ENCODE measurements around the gene KRAS. TPM values are rescaled to one million over a fixed set of nuclear protein-coding genes. Genes with fewer than 3 reads are reported as not detected.
"Not testable (repeated sequence)": the region's sequence is repeated elsewhere in the genome, so short reads cannot be mapped to it uniquely, and the experiment has no call there.

The KRAS gene
- total RNA-seq: 10 to 100 TPM; 12.2 to 18.4 (median 15.3) TPM
- 5.1 TPM for polyA plus RNA-seq
- long read RNA-seq, donor 1, full-length matches to known transcripts: 10 of 12 reads
- long read RNA-seq, donor 1, partial matches to known transcripts: 0 of 12 reads
- long read RNA-seq, donor 1, other reads (novel, unspliced or antisense): 2 of 12 reads
- long read RNA-seq, donor 2, full-length matches to known transcripts: 8 of 12 reads
- long read RNA-seq, donor 2, partial matches to known transcripts: 0 of 12 reads
- long read RNA-seq, donor 2, other reads (novel, unspliced or antisense): 4 of 12 reads
- long read RNA-seq, donor 3, full-length matches to known transcripts: 24 of 32 reads
- long read RNA-seq, donor 3, partial matches to known transcripts: 0 of 32 reads
- long read RNA-seq, donor 3, other reads (novel, unspliced or antisense): 8 of 32 reads
- long read RNA-seq, donor 4, full-length matches to known transcripts: 6 of 9 reads
- long read RNA-seq, donor 4, partial matches to known transcripts: 0 of 9 reads
- long read RNA-seq, donor 4, other reads (novel, unspliced or antisense): 3 of 9 reads

GRCh38 chr12:25250744-25251730 lies at the start of gene KRAS:
Gene KRAS, minus strand, starts transcription at chr12:25250929.
- Histone ChIP-seq H3K4me1 (ENCODE audit: control insufficient read depth, insufficient read depth, low read length) (no peaks in the 10 kb centered on the region), H3K27ac (ENCODE audit: low read length) (peak within 1 kb of the TSS; percentile 86), H3K9me3 (ENCODE audit: control insufficient read depth, low read length) (no peaks in the 10 kb centered on the region), H3K4me3 (ENCODE audit: low read length) (peak within 1 kb of the TSS; percentile 99), H3K27me3 (ENCODE audit: control insufficient read depth, insufficient read depth) (no peaks in the 10 kb centered on the region)
- under 1% methylated on average over 104 of the region's 105 CpGs for WGBS
- peak; percentile 98 to 99 (median 99) for DNase-seq
- peak; percentile 99 for ATAC-seq
- intact Hi-C loops (cut with DNase I): loop anchor here in 1 of 4 donors (5.0 kb wide), 1 partner anchor 131 kb away; no protein-coding TSS in a partner anchor

GRCh38 chr12:25296381-25296780 lies 45.7 kb upstream of the KRAS start:
- DNase-seq: no peak
- ATAC-seq: no peak
- Histone ChIP-seq H3K27ac (ENCODE audit: low read length) (no peak overlapping the region), H3K4me1 (ENCODE audit: control insufficient read depth, insufficient read depth, low read length) (no peaks in the 10 kb centered on the region), H3K4me3 (ENCODE audit: low read length) (no peak overlapping the region), H3K9me3 (ENCODE audit: control insufficient read depth, low read length) (no peaks in the 10 kb centered on the region), H3K27me3 (ENCODE audit: control insufficient read depth, insufficient read depth) (no peaks in the 10 kb centered on the region)
- intact Hi-C loops (cut with DNase I): no loop called here

GRCh38 chr12:25295361-25295760 lies 44.6 kb upstream of the KRAS start:
- intact Hi-C loops (cut with DNase I): no loop called here
- DNase-seq (no peak), ATAC-seq (no peak)
- H3K4me3 ChIP-seq (ENCODE audit: low read length): no peak overlapping the region
- no peaks in the 10 kb centered on the region for H3K9me3 ChIP-seq (ENCODE audit: control insufficient read depth, low read length)
- H3K27ac ChIP-seq (ENCODE audit: low read length): no peak overlapping the region
- no peaks in the 10 kb centered on the region for H3K27me3 ChIP-seq (ENCODE audit: control insufficient read depth, insufficient read depth)
- H3K4me1 ChIP-seq (ENCODE audit: control insufficient read depth, insufficient read depth, low read length): no peaks in the 10 kb centered on the region
- whole genome bisulfite sequencing: 84% methylated on average over 2 of the region's 2 CpGs

- intact Hi-C loops (cut with DNase I): no loop called here
- no peak overlapping the region for H3K27ac ChIP-seq (ENCODE audit: low read length)
- no peaks in the 10 kb centered on the region for H3K27me3 ChIP-seq (ENCODE audit: control insufficient read depth, insufficient read depth)
- no peak for ATAC-seq
- 93% methylated on average over 2 of the region's 2 CpGs for WGBS
- no peak overlapping the region for H3K4me3 ChIP-seq (ENCODE audit: low read length)
- no peaks in the 10 kb centered on the region for H3K9me3 ChIP-seq (ENCODE audit: control insufficient read depth, low read length)
- H3K4me1 ChIP-seq (ENCODE audit: control insufficient read depth, insufficient read depth, low read length): no peaks in the 10 kb centered on the region
- DNase-seq: no peak
Measured at GRCh38 chr12:25293653-25294052, 42.9 kb upstream of the KRAS start.

- intact Hi-C loops (cut with DNase I); H3K4me1 ChIP-seq (ENCODE audit: control insufficient read depth, insufficient read depth, low read length); H3K27ac ChIP-seq (ENCODE audit: low read length); H3K27me3 ChIP-seq (ENCODE audit: control insufficient read depth, insufficient read depth); H3K9me3 ChIP-seq (ENCODE audit: control insufficient read depth, low read length); DNase-seq; H3K4me3 ChIP-seq (ENCODE audit: low read length); ATAC-seq: not testable (repeated sequence)
- WGBS: 67% methylated on average over 5 of the region's 5 CpGs
Measured at GRCh38 chr12:25292810-25293221, 42.1 kb upstream of the KRAS start.

- no peak for ATAC-seq
- 77% methylated on average over 2 of the region's 2 CpGs for WGBS
- no peak overlapping the region for H3K27ac ChIP-seq (ENCODE audit: low read length)
Measured at GRCh38 chr12:25287610-25288009, 36.9 kb upstream of the KRAS start.

GRCh38 chr12:25286837-25287236 lies 36.1 kb upstream of the KRAS start:
- no peaks in the 10 kb centered on the region for H3K27me3 ChIP-seq (ENCODE audit: control insufficient read depth, insufficient read depth)
- no peaks in the 10 kb centered on the region for H3K4me1 ChIP-seq (ENCODE audit: control insufficient read depth, insufficient read depth, low read length)
- H3K27ac ChIP-seq (ENCODE audit: low read length): no peak overlapping the region
- H3K4me3 ChIP-seq (ENCODE audit: low read length): no peak overlapping the region
- DNase-seq (no peak), ATAC-seq (no peak)
- no peaks in the 10 kb centered on the region for H3K9me3 ChIP-seq (ENCODE audit: control insufficient read depth, low read length)
- intact Hi-C loops (cut with DNase I): no loop called here

More at GRCh38 chr12:25287610-25288009, 36.9 kb upstream of the KRAS start:
- DNase-seq: no peak
- no peak overlapping the region for H3K4me3 ChIP-seq (ENCODE audit: low read length)
- intact Hi-C loops (cut with DNase I): no loop called here
- H3K4me1 ChIP-seq (ENCODE audit: control insufficient read depth, insufficient read depth, low read length): no peaks in the 10 kb centered on the region
- H3K27me3 ChIP-seq (ENCODE audit: control insufficient read depth, insufficient read depth): no peaks in the 10 kb centered on the region
- no peaks in the 10 kb centered on the region for H3K9me3 ChIP-seq (ENCODE audit: control insufficient read depth, low read length)

- intact Hi-C loops (cut with DNase I): no loop called here
- Histone ChIP-seq H3K9me3 (ENCODE audit: control insufficient read depth, low read length) (no peaks in the 10 kb centered on the region), H3K27ac (ENCODE audit: low read length) (no peak overlapping the region), H3K4me3 (ENCODE audit: low read length) (no peak overlapping the region), H3K4me1 (ENCODE audit: control insufficient read depth, insufficient read depth, low read length) (no peaks in the 10 kb centered on the region), H3K27me3 (ENCODE audit: control insufficient read depth, insufficient read depth) (no peaks in the 10 kb centered on the region)
- no peak for ATAC-seq
- WGBS: 97% methylated on average over 4 of the region's 4 CpGs
- DNase-seq: no peak
Measured at GRCh38 chr12:25284024-25284423, 33.3 kb upstream of the KRAS start.

GRCh38 chr12:25283006-25283405 lies 32.3 kb upstream of the KRAS start:
- WGBS: 41% methylated on average over 3 of the region's 3 CpGs
- no peaks in the 10 kb centered on the region for H3K4me1 ChIP-seq (ENCODE audit: control insufficient read depth, insufficient read depth, low read length)
- H3K27ac ChIP-seq (ENCODE audit: low read length): no peak overlapping the region
- H3K9me3 ChIP-seq (ENCODE audit: control insufficient read depth, low read length): no peaks in the 10 kb centered on the region
- no peaks in the 10 kb centered on the region for H3K27me3 ChIP-seq (ENCODE audit: control insufficient read depth, insufficient read depth)
- no peak for ATAC-seq
- intact Hi-C loops (cut with DNase I): no loop called here
- H3K4me3 ChIP-seq (ENCODE audit: low read length): no peak overlapping the region
- DNase-seq: no peak

- intact Hi-C loops (cut with DNase I): no loop called here
- H3K9me3 ChIP-seq (ENCODE audit: control insufficient read depth, low read length): no peaks in the 10 kb centered on the region
- DNase-seq (no peak), ATAC-seq (no peak)
- H3K27me3 ChIP-seq (ENCODE audit: control insufficient read depth, insufficient read depth): no peaks in the 10 kb centered on the region
- H3K27ac ChIP-seq (ENCODE audit: low read length): no peak overlapping the region
- no peaks in the 10 kb centered on the region for H3K4me1 ChIP-seq (ENCODE audit: control insufficient read depth, insufficient read depth, low read length)
- no peak overlapping the region for H3K4me3 ChIP-seq (ENCODE audit: low read length)
Measured at GRCh38 chr12:25280082-25280481, 29.4 kb upstream of the KRAS start.

- 92% methylated on average over 6 of the region's 6 CpGs for WGBS
- no peak for ATAC-seq
- intact Hi-C loops (cut with DNase I): no loop called here
- DNase-seq: no peak
- H3K27ac ChIP-seq (ENCODE audit: low read length): no peak overlapping the region
- H3K9me3 ChIP-seq (ENCODE audit: control insufficient read depth, low read length): no peaks in the 10 kb centered on the region
- no peak overlapping the region for H3K4me3 ChIP-seq (ENCODE audit: low read length)
- no peaks in the 10 kb centered on the region for H3K4me1 ChIP-seq (ENCODE audit: control insufficient read depth, insufficient read depth, low read length)
- no peaks in the 10 kb centered on the region for H3K27me3 ChIP-seq (ENCODE audit: control insufficient read depth, insufficient read depth)
Measured at GRCh38 chr12:25278269-25278668, 27.5 kb upstream of the KRAS start.

All from right cardiac atrium (tissue), 5 donors.